ENCODE data around the gene MAN1B1. TPM values are rescaled to one million over a fixed set of nuclear protein-coding genes. Genes with fewer than 3 reads are reported as not detected.

Gene MAN1B1
- total and polyA plus RNA-seq, 2 of the 4 experiments (the other 2 are of a cell fraction): 28.7 to 55.1 TPM

GRCh38 chr9:137152844-137153405 is 66.1 kb downstream of the MAN1B1 start:
- no peaks in the 10 kb centered on the region for H3K9me3 ChIP-seq (ENCODE audit: control insufficient read depth, insufficient read depth, low read length)
- no peak overlapping the region for H3K56ac ChIP-seq (ENCODE audit: extremely low read depth, insufficient read depth, low read length)
- no peak overlapping the region for H2BK20ac ChIP-seq (ENCODE audit: low read depth, low read length)
- H4K5ac ChIP-seq (ENCODE audit: low read depth, low read length): no peak overlapping the region
- H3K4me2 ChIP-seq (ENCODE audit: low read depth, low read length): no peak overlapping the region
- in situ Hi-C loops (cut with MboI; ENCODE audit: low sequenced_read_pairs): no loop called here
- 85% methylated on average over 7 of the region's 7 CpGs; no CpG with 5 or more reads in 1 of the 2 experiments for WGBS, 2 experiments (ENCODE audit: extremely low coverage in 2 of 2, insufficient read length in 1 of 2)
- peaks cover 8% of the 10 kb centered on the region for H3K9me1 ChIP-seq (ENCODE audit: insufficient read depth, low read length)
- H4K91ac ChIP-seq (ENCODE audit: insufficient read depth, low read depth, low read length): no peak overlapping the region
- no peak overlapping the region for H3K9ac ChIP-seq (ENCODE audit: low read depth, low read length)
- H2BK15ac ChIP-seq (ENCODE audit: low read depth, low read length): no peak overlapping the region
- H3K18ac ChIP-seq (ENCODE audit: low read depth, low read length): no peak overlapping the region
- dilution Hi-C loops (cut with HindIII; ENCODE audit: low sequenced_read_pairs, unreplicated experiment): no loop called here
- no peak overlapping the region for H2AK5ac ChIP-seq (ENCODE audit: low read depth, low read length)
- no peak overlapping the region for H3K23ac ChIP-seq (ENCODE audit: low read depth, low read length)
- H3K4ac ChIP-seq (ENCODE audit: low read depth, low read length): no peak overlapping the region
- no peaks in the 10 kb centered on the region for H3K79me1 ChIP-seq (ENCODE audit: low read depth in 1 of 2, low read length in 2 of 2)
- TF ChIP-seq ELK1 (IDR thresholded peaks at IDR 0.05; ENCODE audit: borderline replicate concordance, low read depth, low read length): no peak
- H3K36me3 ChIP-seq (ENCODE audit: control insufficient read depth, insufficient read depth, low read length): no peaks in the 10 kb centered on the region
- no peak overlapping the region for H2BK5ac ChIP-seq (ENCODE audit: low read depth, low read length, poor library complexity, severe bottlenecking)
- H3K27me3 ChIP-seq (ENCODE audit: control insufficient read depth, insufficient read depth, low read length): peaks cover 26% of the 10 kb centered on the region
- POLR2A ChIA-PET (ENCODE audit: unreplicated experiment): no interaction called here
- no peak overlapping the region for H2AK9ac ChIP-seq (replicated peaks; ENCODE audit: low read depth, low read length, poor library complexity)
- H3K4me3 ChIP-seq (ENCODE audit: insufficient read depth, low read depth, low read length): no peak overlapping the region
- no peak overlapping the region for H4K8ac ChIP-seq (ENCODE audit: low read depth in 2 of 2, low read length in 2 of 2)
- ATAC-seq (ENCODE audit: low read depth) (no peak), DNase-seq (no peak)
- H3K27ac ChIP-seq (ENCODE audit: insufficient read depth, low read length): no peak overlapping the region
- no peak overlapping the region for H3K14ac ChIP-seq (replicated peaks; ENCODE audit: low read depth, low read length)
- no peak overlapping the region for H2BK120ac ChIP-seq (ENCODE audit: low read depth, low read length)
- H4K20me1 ChIP-seq (ENCODE audit: insufficient read depth, low read length): 0 out of 2 replicates have a peak, but pooled peaks cover 5% of the 10 kb centered on the region
- peaks cover 2% of the 10 kb centered on the region; the same call in 1 of the 2 replicates for H3K4me1 ChIP-seq (ENCODE audit: control insufficient read depth, insufficient read depth, low read length)
- CTCF ChIA-PET: no interaction called here
- no peak overlapping the region for H2AFZ ChIP-seq (replicated peaks; ENCODE audit: low read length, poor library complexity)
- BruUV-seq (replicated peaks): no TSS peak
- intact Hi-C loops (cut with micrococcal nuclease): no loop called here
